Mesothelial cell of epicardium (in vitro differentiated cells): ENCODE results near the gene ATP6V0A1. TPM values are rescaled to one million over a fixed set of nuclear protein-coding genes. Genes with fewer than 3 reads are reported as not detected.
A peak's percentile ranks its signal among the peaks of the same experiment; 100 is the strongest.

Source experiments
- DNase-seq, 2 experiments: peaks; one replicate each; pipeline ENCODE4 v3.0.0; 2021; ENCODE audit warnings: low spot score in 2 of 2; ENCODE audit not compliant: unreplicated experiment in 2 of 2
- H3K27ac Mint-ChIP-seq: 2 replicates; pipeline ENCODE4 v1.8.0; 2021; ENCODE audit warnings: mixed read lengths
- H3K27me3 Mint-ChIP-seq: 2 replicates; pipeline ENCODE4 v1.8.0; 2021; ENCODE audit warnings: low read depth, mixed read lengths
- H3K36me3 Mint-ChIP-seq: 2 replicates; pipeline ENCODE4 v1.8.0; 2021; ENCODE audit warnings: mixed read lengths
- H3K4me1 Mint-ChIP-seq: 2 replicates; pipeline ENCODE4 v1.8.0; 2021; ENCODE audit warnings: mixed read lengths
- H3K4me3 Mint-ChIP-seq: 2 replicates; pipeline ENCODE4 v1.8.0; 2021; ENCODE audit warnings: mild to moderate bottlenecking, moderate library complexity, mixed read lengths
- H3K9me3 Mint-ChIP-seq: 2 replicates; pipeline ENCODE4 v1.8.0; 2021; ENCODE audit warnings: mixed read lengths
- total RNA-seq: library from RNA; stranded (reverse); gene quantifications from 3 replicates; pipeline ENCODE4 v1.2.1, GENCODE V29; 2021
- TF ChIP-seq, protein P1 (sequence below): fragments of 200-600 bp; sonication (generic); IDR thresholded peaks from one replicate; pipeline ENCODE4 v1.5.0; 2021; ENCODE audit warnings: antibody characterized with exemption; ENCODE audit not compliant: unreplicated experiment

The ATP6V0A1 gene
- total RNA-seq, 1 donor from 2014 or later, result 60.4 TPM

GRCh38 chr17:42564815-42565522, 106.3 kb downstream of the ATP6V0A1 start:
- TF ChIP-seq, protein P1, sequence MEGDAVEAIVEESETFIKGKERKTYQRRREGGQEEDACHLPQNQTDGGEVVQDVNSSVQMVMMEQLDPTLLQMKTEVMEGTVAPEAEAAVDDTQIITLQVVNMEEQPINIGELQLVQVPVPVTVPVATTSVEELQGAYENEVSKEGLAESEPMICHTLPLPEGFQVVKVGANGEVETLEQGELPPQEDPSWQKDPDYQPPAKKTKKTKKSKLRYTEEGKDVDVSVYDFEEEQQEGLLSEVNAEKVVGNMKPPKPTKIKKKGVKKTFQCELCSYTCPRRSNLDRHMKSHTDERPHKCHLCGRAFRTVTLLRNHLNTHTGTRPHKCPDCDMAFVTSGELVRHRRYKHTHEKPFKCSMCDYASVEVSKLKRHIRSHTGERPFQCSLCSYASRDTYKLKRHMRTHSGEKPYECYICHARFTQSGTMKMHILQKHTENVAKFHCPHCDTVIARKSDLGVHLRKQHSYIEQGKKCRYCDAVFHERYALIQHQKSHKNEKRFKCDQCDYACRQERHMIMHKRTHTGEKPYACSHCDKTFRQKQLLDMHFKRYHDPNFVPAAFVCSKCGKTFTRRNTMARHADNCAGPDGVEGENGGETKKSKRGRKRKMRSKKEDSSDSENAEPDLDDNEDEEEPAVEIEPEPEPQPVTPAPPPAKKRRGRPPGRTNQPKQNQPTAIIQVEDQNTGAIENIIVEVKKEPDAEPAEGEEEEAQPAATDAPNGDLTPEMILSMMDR, result no peak
- Mint-ChIP-seq H3K9me3 (no peaks in the 10 kb centered on the region), H3K27ac (no peak overlapping the region), H3K27me3 (no peaks in the 10 kb centered on the region), H3K4me1 (peaks cover 34% of the 10 kb centered on the region), H3K4me3 (peak overlapping the region; percentile 34), H3K36me3 (peaks cover 2% of the 10 kb centered on the region)
- no peak for DNase-seq

- H3K4me3 Mint-ChIP-seq, result peak overlapping the region; percentile 94
Measured at GRCh38 chr17:42565523-42566214, 107.0 kb downstream of the ATP6V0A1 start.

DNA sequence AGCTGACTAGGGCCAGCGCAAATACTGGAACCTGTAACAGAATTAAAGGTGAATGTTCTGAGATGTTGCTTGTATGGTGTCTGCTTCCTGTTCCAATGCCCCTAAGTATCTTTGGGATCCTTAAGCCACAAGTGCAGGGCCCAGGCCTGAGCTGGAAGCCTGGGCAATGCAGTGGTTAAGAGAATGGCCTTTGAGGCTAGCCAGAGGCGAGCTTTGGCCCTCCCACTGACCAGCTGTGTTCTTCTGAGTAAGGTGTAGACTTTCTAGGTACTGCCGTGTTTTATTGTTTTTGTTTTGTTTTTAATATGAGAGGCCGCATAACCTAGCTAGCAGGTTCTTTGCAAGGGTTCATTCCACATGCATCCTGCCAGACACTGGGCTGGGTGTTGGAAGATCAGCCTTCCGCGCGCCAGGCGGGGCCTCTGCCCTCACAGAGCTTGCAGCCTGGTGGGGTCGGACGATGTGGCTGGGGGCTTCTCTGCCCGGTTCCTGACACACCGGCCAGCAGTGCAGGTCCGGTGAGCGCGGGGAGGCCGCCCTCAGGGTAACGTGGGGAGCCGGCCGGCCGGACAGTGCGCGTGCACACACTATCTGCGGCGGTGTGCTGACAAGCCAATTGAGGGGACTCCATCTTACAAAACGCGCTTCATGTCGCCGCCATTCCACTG, 107.7 kb downstream of the ATP6V0A1 start:
- no peaks in the 10 kb centered on the region for H3K27me3 Mint-ChIP-seq
- no peak for DNase-seq
- peak overlapping the region; percentile 87 for H3K27ac Mint-ChIP-seq
- H3K4me3 Mint-ChIP-seq, result peak overlapping the region; percentile 94
- TF ChIP-seq, protein P1, result no peak
- H3K9me3 Mint-ChIP-seq, result no peaks in the 10 kb centered on the region
- peaks cover 6% of the 10 kb centered on the region for H3K36me3 Mint-ChIP-seq
- H3K4me1 Mint-ChIP-seq, result peaks cover 29% of the 10 kb centered on the region

More at GRCh38 chr17:42565523-42566214, 107.0 kb downstream of the ATP6V0A1 start:
- no peak for DNase-seq
- TF ChIP-seq, protein P1, result no peak
- H3K4me1 Mint-ChIP-seq, result peaks cover 31% of the 10 kb centered on the region
- H3K27ac Mint-ChIP-seq, result no peak overlapping the region
- H3K36me3 Mint-ChIP-seq, result peaks cover 2% of the 10 kb centered on the region
- no peaks in the 10 kb centered on the region for H3K9me3 Mint-ChIP-seq
- H3K27me3 Mint-ChIP-seq, result no peaks in the 10 kb centered on the region

DNA sequence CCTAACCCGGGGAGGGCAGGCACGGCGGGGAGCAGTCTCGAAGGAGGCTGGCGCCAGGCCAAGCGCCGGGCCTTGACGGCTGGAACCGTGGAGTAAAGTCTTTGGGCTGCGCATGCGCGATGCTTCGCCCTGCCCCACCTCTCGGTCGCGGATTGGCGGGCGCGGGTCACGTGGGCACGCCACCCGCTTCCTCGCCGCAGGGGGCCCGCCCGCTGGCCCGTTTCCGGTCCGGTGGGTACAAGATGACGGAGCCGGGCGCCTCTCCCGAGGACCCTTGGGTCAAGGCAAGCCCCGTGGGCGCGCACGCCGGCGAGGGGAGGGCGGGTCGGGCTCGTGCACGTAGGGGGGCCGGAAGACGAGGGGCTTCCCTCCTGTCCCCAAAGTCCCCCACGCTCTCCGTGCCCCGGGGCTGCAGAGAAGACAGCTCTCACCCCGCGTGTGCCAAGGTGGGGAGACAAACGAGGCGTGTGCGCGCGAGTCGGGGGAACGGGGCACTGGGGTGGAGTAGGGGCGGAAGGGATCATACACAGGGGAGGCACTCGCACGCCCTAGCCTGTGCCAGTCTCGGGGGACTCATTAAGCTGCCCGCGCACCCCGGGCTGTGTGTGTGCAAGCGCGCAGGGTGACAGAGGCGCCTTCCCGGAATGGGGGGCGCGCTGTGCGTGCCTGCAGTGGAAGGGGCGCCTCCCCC, 108.3 kb downstream of the ATP6V0A1 start, which contains the start of gene MLX:
Gene MLX, plus strand, starts transcription at position 218 of the 691 bp plus-strand sequence. Its CDS starts 25 bp downstream, at position 243.
- Mint-ChIP-seq H3K9me3 (no peaks in the 10 kb centered on the region), H3K4me1 (peaks cover 26% of the 10 kb centered on the region), H3K4me3 (peak within 1 kb of the TSS; percentile 94), H3K36me3 (peaks cover 9% of the 10 kb centered on the region), H3K27me3 (no peaks in the 10 kb centered on the region), H3K27ac (peak within 1 kb of the TSS; percentile 91)
- peak; percentile 95 for DNase-seq
- TF ChIP-seq, protein P1, result peak; percentile 9
